HK-2 (cell line): ENCODE measurements around the gene HSP90B1.

ENCODE experiments used
- DNase-seq: peaks from one replicate; pipeline ENCODE4 v3.0.0-alpha.2; 2018; ENCODE audit not compliant: unreplicated experiment

HSP90B1 gene

DNA sequence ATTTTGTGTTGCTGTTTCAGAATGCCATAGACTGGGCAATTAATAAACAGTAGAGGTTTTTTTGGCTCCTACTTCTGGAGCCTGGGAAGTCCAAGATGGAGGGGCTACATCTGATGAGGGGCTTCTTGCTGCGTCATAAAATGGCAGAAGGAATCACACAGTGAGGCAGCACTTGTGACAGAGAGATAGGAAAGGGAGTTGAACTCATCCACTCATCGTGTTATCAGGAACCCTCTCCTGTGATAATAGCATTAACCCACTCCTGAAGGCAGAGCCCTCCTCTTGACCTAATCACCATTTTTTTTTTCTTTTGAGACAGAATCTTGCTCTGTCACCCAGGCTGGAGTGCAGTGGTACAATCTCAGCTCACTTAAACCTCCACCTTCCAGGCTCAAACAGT, 45.2 kb downstream of the HSP90B1 start:
- DNase-seq = no peak

GRCh38 chr12:103978384-103978982, 48.3 kb downstream of the HSP90B1 start:
- DNase-seq = no peak

DNA sequence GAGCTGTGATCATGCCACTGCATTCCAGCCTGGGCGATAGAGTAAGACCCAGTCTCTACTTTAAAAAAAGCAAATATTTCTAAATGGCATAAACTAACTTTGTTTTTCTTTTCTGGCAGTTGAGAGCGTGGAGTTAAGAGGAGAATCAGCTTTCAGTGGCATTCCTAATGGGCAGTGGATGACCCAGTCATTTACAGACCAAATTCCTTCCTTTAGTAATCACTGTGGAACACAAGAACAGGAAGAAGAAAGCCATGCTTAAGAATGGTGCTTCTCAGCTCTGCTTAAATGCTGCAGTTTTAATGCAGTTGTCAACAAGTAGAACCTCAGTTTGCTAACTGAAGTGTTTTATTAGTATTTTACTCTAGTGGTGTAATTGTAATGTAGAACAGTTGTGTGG, 56.6 kb downstream of the HSP90B1 start:
- no peak for DNase-seq

DNA sequence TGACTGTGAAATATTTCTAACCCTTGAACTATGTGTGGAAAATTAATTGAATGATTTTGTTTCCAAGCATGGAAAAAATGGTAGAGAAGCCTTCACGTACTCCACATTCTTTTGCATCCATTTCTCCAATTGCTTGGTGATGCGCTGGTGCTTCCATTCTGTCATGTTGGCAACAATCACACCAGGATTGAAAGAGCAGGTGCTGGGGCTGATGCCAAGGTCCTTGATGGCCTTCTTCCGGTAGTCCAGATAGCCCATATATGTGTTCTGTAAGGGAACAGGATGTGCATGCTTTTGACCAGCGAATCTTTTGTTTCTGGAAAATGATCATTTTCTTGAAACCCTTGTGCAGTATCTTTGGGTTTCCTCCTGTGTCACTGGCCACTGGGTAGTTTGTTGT, 64.0 kb downstream of the HSP90B1 start:
- DNase-seq = no peak

DNA sequence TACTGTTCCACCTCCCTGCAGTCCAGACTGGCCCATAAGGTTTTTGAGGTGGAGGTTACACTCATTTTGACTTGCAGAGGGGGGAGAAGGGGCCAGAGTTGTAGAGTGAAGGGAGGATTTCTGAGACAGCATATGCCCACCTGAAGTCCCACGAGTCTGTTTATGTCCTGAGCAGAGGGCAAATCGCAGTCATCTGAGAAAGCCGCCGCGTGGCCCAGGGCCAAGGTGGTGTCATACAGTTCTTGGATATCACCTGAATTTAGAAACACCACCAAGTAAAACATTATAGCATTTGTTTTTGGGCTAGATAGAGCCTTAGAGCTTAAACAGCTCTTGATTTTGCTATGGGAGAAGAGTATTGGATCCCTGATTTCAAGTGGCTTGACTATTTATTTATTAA, 66.4 kb downstream of the HSP90B1 start:
- no peak for DNase-seq

GRCh38 chr12:103997286-103997900, 67.2 kb downstream of the HSP90B1 start:
- no peak for DNase-seq
